Thymus (tissue), 11 donors: ENCODE measurements around the gene PLA2G2C. TPM values are rescaled to one million over a fixed set of nuclear protein-coding genes. Genes with fewer than 3 reads are reported as not detected.

Source experiments
- DNase-seq, 9 donors: peaks; one replicate each; pipeline ENCODE4 v3.0.0-alpha.2; 2013; ENCODE audit warnings: low spot score in 9 of 9, low read depth in 6 of 9, missing footprints in 1 of 9
- H3K27ac ChIP-seq, 2 donors: one replicate each; pipeline ENCODE4 v1.5.1; 2013; ENCODE audit warnings: control low read depth in 1 of 2, low read depth in 1 of 2, low read length in 1 of 2, mild to moderate bottlenecking in 1 of 2, moderate library complexity in 1 of 2
- H3K27me3 ChIP-seq, 2 donors: one replicate each; pipeline ENCODE4 v1.5.1; 2013; ENCODE audit warnings: low read length in 1 of 2; ENCODE audit not compliant: control insufficient read depth in 2 of 2, insufficient read depth in 1 of 2
- H3K36me3 ChIP-seq, 2 donors: one replicate each; pipeline ENCODE4 v1.5.1; 2013; ENCODE audit warnings: low read length in 1 of 2, mild to moderate bottlenecking in 1 of 2, moderate library complexity in 1 of 2; ENCODE audit not compliant: control insufficient read depth in 2 of 2, insufficient read depth in 2 of 2
- H3K4me1 ChIP-seq, 2 donors: one replicate each; pipeline ENCODE4 v1.5.1; 2013; ENCODE audit warnings: low read length in 2 of 2; ENCODE audit not compliant: control insufficient read depth in 2 of 2, insufficient read depth in 2 of 2
- H3K4me3 ChIP-seq, 2 donors: one replicate each; pipeline ENCODE4 v1.5.1; 2013; ENCODE audit warnings: low read length in 2 of 2, control low read depth in 1 of 2, mild to moderate bottlenecking in 1 of 2
- H3K9me3 ChIP-seq, 2 donors: one replicate each; pipeline ENCODE4 v1.5.1; 2013; ENCODE audit warnings: low read length in 1 of 2, mild to moderate bottlenecking in 1 of 2; ENCODE audit not compliant: control insufficient read depth in 2 of 2, insufficient read depth in 1 of 2
- WGBS: extraction: QIAGEN DNeasy Blood & Tissue Kit; methylation state at CpG from one replicate; pipeline ENCODE4 v1.1.7; 2013; 5-methylcytosine and 5-hydroxymethylcytosine counted together
- polyA plus RNA-seq: library from polyadenylated mRNA; stranded (reverse); fragments of 200-250 nt; gene quantifications from one replicate; pipeline ENCODE4 v1.2.3, GENCODE V29; 2013
- total RNA-seq: library from RNA; stranded (reverse); fragments of 120-200 nt; gene quantifications from one replicate; pipeline ENCODE4 v1.2.4, GENCODE V29; 2013
- donor health status: healthy.

The PLA2G2C gene
- total and polyA plus RNA-seq, 2 donors, result 0.02 to 0.19 TPM

DNA sequence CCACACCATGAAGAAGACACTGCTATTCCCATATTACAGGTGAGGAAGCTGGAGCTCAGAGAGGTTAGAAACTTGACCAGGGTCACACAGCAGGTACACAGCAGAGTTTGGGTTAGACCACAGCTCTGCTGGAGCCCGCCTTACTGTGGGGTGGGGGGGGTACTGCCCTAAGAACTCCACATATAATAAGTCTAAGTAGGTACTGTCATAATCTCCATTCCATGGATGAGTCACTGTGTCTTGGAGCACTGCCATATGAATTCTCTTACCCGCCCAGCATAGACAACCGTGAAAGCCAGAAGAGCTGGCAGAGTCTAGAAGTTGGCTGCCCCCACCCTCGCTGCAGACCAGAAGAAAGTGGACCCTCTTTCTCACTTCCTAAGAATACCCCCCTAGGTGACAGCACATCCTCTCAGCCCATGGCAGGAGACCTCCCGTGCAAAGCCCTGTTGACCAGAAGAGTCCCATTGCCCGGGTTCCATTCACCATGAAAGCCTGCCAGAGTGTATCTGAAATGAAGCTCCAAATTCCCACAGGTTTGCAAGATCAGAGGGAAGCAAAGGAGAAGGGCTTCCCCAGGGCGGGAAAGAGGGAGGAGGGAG is 61.8 kb downstream of the PLA2G2C start:
- H3K9me3 ChIP-seq, result no peaks in the 10 kb centered on the region
- H3K27me3 ChIP-seq, result no peaks in the 10 kb centered on the region
- no peaks in the 10 kb centered on the region for H3K36me3 ChIP-seq
- no peak overlapping the region for H3K27ac ChIP-seq
- no peak overlapping the region for H3K4me3 ChIP-seq
- WGBS, result 89% methylated on average over 7 of the region's 7 CpGs
- no peak for DNase-seq
- H3K4me1 ChIP-seq, result no peaks in the 10 kb centered on the region

DNA sequence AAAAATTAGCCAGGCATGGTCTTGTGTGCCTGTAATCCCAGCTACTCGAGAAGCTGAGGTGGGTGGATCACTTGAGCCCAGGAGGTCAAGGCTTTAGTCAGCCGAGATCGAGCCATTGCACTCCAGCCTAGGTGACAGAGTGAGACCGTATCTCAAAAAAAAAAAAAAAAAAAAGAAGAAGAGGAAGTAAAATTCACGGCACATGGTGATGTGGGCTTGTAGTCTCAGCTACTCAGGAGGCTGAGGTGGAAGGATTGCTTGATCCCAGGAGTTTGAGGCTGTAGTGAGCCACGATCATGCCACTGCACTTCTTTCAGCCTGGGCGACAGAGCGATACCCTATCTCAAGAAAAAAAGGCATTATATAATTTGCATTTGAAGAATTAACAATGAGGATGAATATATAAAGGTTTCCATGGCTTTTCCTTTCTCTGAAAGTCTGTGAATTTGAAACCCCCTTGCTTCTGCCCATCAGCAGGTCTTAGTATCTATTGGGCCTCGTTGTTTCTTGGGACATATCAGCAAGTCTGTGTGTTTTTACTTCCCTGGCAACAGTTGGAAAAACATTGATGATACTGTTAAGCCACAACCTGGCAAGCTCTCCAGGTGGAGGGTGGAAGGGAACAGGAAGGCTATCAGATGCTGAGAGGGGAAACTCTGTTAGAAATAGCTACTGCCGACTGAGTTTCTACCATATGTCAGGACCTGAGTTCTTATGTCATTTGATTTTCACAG is 62.4 kb downstream of the PLA2G2C start:
- Histone ChIP-seq H3K9me3 (no peaks in the 10 kb centered on the region), H3K4me3 (no peak overlapping the region), H3K27ac (peak overlapping the region in 1 of 2 donors; percentile 9), H3K27me3 (no peaks in the 10 kb centered on the region), H3K4me1 (no peaks in the 10 kb centered on the region), H3K36me3 (no peaks in the 10 kb centered on the region)
- WGBS, result 53% methylated on average over 10 of the region's 10 CpGs
- no peak for DNase-seq

DNA sequence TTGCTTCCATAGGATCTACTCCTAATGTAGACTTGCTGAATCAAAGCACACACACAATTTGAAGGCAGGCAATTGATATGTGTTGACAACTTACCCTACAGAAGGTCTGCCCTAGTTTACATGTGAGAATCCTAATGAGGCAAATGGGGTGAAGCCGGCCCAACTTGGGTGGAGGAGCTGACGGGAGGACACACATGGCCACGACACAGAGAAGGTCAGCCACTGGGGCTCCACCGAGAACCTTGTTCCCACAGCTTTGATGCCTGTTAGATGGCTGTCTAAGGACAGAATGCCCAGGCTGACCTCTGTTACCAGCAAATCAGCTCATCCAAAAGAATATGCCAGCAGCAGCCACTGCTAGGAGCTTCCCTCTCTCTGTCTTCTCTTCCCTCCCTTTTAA is 65.5 kb downstream of the PLA2G2C start:
- Histone ChIP-seq H3K4me3 (no peak overlapping the region), H3K9me3 (no peaks in the 10 kb centered on the region), H3K36me3 (no peaks in the 10 kb centered on the region), H3K4me1 (no peaks in the 10 kb centered on the region), H3K27me3 (no peaks in the 10 kb centered on the region), H3K27ac (no peak overlapping the region)
- no peak for DNase-seq
- WGBS, result 97% methylated on average over 4 of the region's 4 CpGs

DNA sequence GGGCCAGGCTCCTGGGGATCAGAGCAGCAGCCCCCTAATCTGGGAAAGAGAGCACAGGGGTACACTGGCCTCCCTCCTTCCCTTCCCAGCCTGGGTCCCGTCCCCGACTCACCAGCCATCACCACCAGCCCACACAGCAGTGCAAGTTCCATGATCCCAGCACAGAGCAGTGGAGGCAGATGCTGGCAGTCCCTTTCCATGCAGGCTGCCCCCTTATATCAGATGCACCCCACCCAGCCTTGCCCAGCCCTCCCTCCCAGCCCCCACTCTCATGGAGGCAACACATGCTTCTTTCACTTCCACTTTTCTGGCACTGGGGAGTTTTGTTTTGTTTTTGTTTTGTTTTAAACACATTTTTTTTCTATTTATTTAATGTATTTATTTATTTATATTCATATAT is 67.0 kb downstream of the PLA2G2C start, which contains the start of gene PLA2G2D:
TSS of gene PLA2G2D (minus strand) at position 190 of the 400 bp plus-strand sequence. CDS start at position 152, 38 bp downstream.
- Histone ChIP-seq H3K4me3 (no peak within 1 kb of the TSS), H3K27ac (no peak within 1 kb of the TSS), H3K27me3 (no peaks in the 10 kb centered on the region), H3K36me3 (no peaks in the 10 kb centered on the region), H3K4me1 (no peaks in the 10 kb centered on the region), H3K9me3 (no peaks in the 10 kb centered on the region)
- 88% methylated on average over 2 of the region's 2 CpGs for WGBS
- no peak for DNase-seq

DNA sequence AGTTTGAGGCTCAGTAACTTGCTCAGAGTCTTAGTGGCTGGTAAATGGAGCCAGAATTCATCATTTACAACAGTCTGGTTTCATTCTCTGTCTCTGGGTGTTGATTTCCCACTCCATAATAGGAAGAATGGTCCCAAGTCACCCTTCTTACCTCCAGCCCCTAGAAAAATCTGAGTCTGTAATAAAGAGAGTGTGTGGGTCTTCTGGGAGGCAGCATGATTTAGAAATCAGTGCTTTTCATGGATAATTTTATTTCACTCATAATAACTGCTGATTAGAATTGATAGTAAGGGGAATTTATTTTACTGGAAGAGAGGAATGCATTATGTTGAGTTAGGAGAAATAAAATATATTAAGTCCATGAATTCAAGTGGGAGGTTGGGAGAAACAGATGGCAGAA is 69.1 kb downstream of the PLA2G2C start:
- no peak overlapping the region for H3K27ac ChIP-seq
- H3K27me3 ChIP-seq, result no peaks in the 10 kb centered on the region
- no peaks in the 10 kb centered on the region for H3K36me3 ChIP-seq
- no peak for DNase-seq
- no peaks in the 10 kb centered on the region for H3K4me1 ChIP-seq
- H3K4me3 ChIP-seq, result no peak overlapping the region
- H3K9me3 ChIP-seq, result no peaks in the 10 kb centered on the region

- WGBS, result 88% methylated on average over 7 of the region's 7 CpGs
- H3K27me3 ChIP-seq, result no peaks in the 10 kb centered on the region
- no peak overlapping the region for H3K4me3 ChIP-seq
- no peak overlapping the region for H3K27ac ChIP-seq
- no peaks in the 10 kb centered on the region for H3K9me3 ChIP-seq
- no peaks in the 10 kb centered on the region for H3K36me3 ChIP-seq
- no peaks in the 10 kb centered on the region for H3K4me1 ChIP-seq
- DNase-seq, result no peak
Measured at GRCh38 chr1:20115916-20116315, 70.4 kb downstream of the PLA2G2C start.

DNA sequence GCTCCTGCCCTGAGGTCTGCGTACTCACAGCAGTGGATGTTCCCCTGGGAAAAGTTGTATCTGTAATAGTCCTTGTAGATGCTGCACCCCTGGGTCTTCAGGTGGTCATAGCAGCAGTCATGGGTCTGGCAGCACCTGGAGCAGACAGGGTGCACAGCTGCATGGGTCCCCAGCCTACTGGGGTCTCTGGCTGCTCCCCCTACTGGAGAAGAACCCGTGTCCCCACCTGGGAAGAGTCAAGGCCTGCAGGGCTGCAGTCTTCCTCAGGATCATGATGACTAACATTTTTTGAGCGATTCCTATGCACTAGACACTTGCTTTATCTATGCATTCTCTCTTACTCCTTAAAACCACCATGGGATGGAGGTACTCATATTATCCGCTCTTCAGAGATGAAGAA is 70.8 kb downstream of the PLA2G2C start:
- DNase-seq, result no peak
- no peaks in the 10 kb centered on the region for H3K36me3 ChIP-seq
- no peak overlapping the region for H3K4me3 ChIP-seq
- WGBS, result 88% methylated on average over 4 of the region's 4 CpGs
- no peaks in the 10 kb centered on the region for H3K9me3 ChIP-seq
- no peaks in the 10 kb centered on the region for H3K27me3 ChIP-seq
- H3K27ac ChIP-seq, result no peak overlapping the region
- no peaks in the 10 kb centered on the region for H3K4me1 ChIP-seq

DNA sequence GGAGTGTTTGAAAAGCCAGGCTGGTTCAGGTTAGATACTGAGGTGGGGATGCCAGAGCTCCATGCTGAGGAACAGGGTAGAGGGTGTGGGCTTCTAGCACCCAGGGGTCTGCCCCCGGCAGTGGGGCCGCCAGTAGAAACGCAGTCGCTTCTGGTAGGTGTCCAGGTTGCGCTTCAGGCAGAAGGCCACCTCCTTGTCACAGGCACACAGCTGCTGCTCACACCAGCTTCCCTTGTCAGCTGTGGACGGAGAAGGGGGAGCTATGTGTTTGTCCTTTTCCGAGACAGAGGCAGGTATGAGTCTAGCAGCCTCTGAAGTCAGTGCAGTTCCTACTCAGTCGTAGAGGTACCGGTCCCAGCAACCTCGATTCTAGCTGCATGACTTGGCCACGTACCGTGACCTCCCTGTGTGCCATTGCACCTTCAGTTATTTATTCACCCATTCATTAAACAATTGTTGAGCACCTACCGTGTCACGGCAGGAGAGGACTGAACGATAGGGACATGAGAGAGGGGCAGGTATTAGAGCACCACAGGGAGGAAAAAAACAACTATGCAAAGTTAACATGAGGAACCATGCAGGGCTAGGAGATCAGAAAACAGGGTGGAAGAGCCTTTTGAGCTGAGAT is 72.2 kb downstream of the PLA2G2C start:
- no peaks in the 10 kb centered on the region for H3K4me1 ChIP-seq
- 85% methylated on average over 15 of the region's 15 CpGs for WGBS
- no peaks in the 10 kb centered on the region for H3K9me3 ChIP-seq
- H3K27ac ChIP-seq, result no peak overlapping the region
- no peaks in the 10 kb centered on the region for H3K27me3 ChIP-seq
- DNase-seq, result no peak
- no peak overlapping the region for H3K4me3 ChIP-seq
- H3K36me3 ChIP-seq, result no peaks in the 10 kb centered on the region
